K562 (cell line): ENCODE results near the gene SORCS2. TPM values are rescaled to one million over a fixed set of nuclear protein-coding genes. Genes with fewer than 3 reads are reported as not detected.

Experiments used
- ATAC-seq: fragments of 200-7000 bp; cut with Tn5 transposase; 3 replicates; pipeline ENCODE4 v1.9.1; 2020; ENCODE audit warnings: moderate library complexity
- BruUV-seq: library from RNA; stranded (reverse); fragments of 400-500 nt; replicated peaks from 2 replicates; lab custom pipeline; 2021; lab: Mats Ljungman, UMichigan
- CTCF ChIA-PET: fragments of 300-600 bp; formaldehyde crosslinking; extraction: SDS; loops from one replicate; lab custom pipeline; 2021; ENCODE audit warnings: low intra/inter-chr PET ratio; lab: Yijun Ruan, JAX
- POLR2A ChIA-PET: fragments of 300-600, 350-650 bp; sonication (Branson Sonifier 250); formaldehyde crosslinking; extraction: SDS; loops from one replicate; lab custom pipeline; 2021; ENCODE audit warnings: antibody characterized with exemption, inconsistent platforms; lab: Yijun Ruan, JAX
- DNase-seq, 4 experiments: peaks; one replicate each; pipeline versions ENCODE4 v3.0.0 to v3.0.0-alpha.2; 2011 to 2018; ENCODE audit warnings: low spot score in 3 of 4, mixed read lengths in 3 of 4; ENCODE audit errors: extremely low read depth in 1 of 4
- FAIRE-seq: peaks from 2 replicates; lab custom pipeline; 2011; peaks lifted over from hg19 to GRCh38; lab: Jason Lieb, UNC
- H2AFZ ChIP-seq: 2 replicates; pipeline ENCODE4 v1.6.0; 2011; ENCODE audit warnings: low read depth, low read length, control low read depth, inconsistent platforms
- H3K27ac ChIP-seq: fragments of 200-600 bp; 3 replicates; pipeline ENCODE4 v1.8.0; 2011; ENCODE audit warnings: low read depth, mild to moderate bottlenecking, control low read depth, inconsistent platforms, low read length, moderate library complexity, mixed read lengths; ENCODE audit errors: extremely low read depth
- H3K27me3 ChIP-seq, 2 experiments: fragments of 300-600 bp in 1 of 2; 2 replicates in 1 of 2; 3 replicates in 1 of 2; pipeline versions ENCODE4 v1.6.0 to v1.8.0; 2011; ENCODE audit warnings: inconsistent platforms in 2 of 2, low read length in 2 of 2, mild to moderate bottlenecking in 1 of 2, mixed read lengths in 1 of 2, moderate library complexity in 1 of 2; ENCODE audit not compliant: control insufficient read depth in 2 of 2, insufficient read depth in 2 of 2
- H3K36me3 ChIP-seq: fragments of 300-600 bp; 3 replicates; pipeline ENCODE4 v1.8.0; 2011; ENCODE audit warnings: mild to moderate bottlenecking, low read length, inconsistent platforms; ENCODE audit not compliant: control insufficient read depth, insufficient read depth
- H3K4me1 ChIP-seq, 2 experiments: fragments of 200-600 bp in 1 of 2; replicated peaks in 1 of 2; 2 replicates in 1 of 2; 3 replicates in 1 of 2; pipeline versions ENCODE4 v1.5.1 to v1.8.0; 2011; ENCODE audit warnings: inconsistent platforms in 2 of 2, low read length in 2 of 2, mild to moderate bottlenecking in 1 of 2, mixed read lengths in 1 of 2, moderate library complexity in 1 of 2; ENCODE audit not compliant: control insufficient read depth in 2 of 2, insufficient read depth in 2 of 2
- H3K4me2 ChIP-seq: 2 replicates; pipeline ENCODE4 v1.6.1; 2011; ENCODE audit warnings: low read length, control low read depth, inconsistent platforms, mixed read lengths; ENCODE audit not compliant: insufficient read depth
- H3K4me3 ChIP-seq: fragments of 200-600 bp; sonication (generic), shearing (Covaris generic); 2 replicates; pipeline ENCODE4 v1.5.1; 2016; ENCODE audit warnings: control low read depth, inconsistent platforms
- H3K79me2 ChIP-seq: fragments of 200-600 bp; 3 replicates; pipeline ENCODE4 v1.8.0; 2011; ENCODE audit warnings: low read length, inconsistent platforms; ENCODE audit not compliant: control insufficient read depth, insufficient read depth
- H3K9ac ChIP-seq, 2 experiments: 2 replicates each; pipeline versions ENCODE4 v1.6.0 to v1.6.1; 2011; ENCODE audit warnings: low read depth in 2 of 2, low read length in 2 of 2, control low read depth in 1 of 2, inconsistent platforms in 1 of 2, mild to moderate bottlenecking in 1 of 2, mixed read lengths in 1 of 2; ENCODE audit not compliant: insufficient read depth in 1 of 2
- H3K9me1 ChIP-seq: one replicate; pipeline ENCODE4 v1.6.0; 2011; ENCODE audit warnings: inconsistent platforms, mild to moderate bottlenecking, low read length, moderate library complexity; ENCODE audit not compliant: control insufficient read depth, insufficient read depth
- H3K9me3 ChIP-seq: replicated peaks from 2 replicates; pipeline ENCODE4 v1.5.1; 2011; ENCODE audit warnings: low read depth, low read length, inconsistent platforms; ENCODE audit not compliant: control insufficient read depth, insufficient read depth
- H4K20me1 ChIP-seq: replicated peaks from 2 replicates; pipeline ENCODE4 v1.6.1; 2011; ENCODE audit warnings: low read length, inconsistent platforms, mixed read lengths; ENCODE audit not compliant: control insufficient read depth, insufficient read depth
- C11orf30 ChIP-seq: fragments of 450-650 bp; IDR thresholded peaks from 2 replicates; pipeline ENCODE4 v1.6.1; 2016; ENCODE audit warnings: low read depth, mild to moderate bottlenecking
- DPF2 ChIP-seq: fragments of 450-650 bp; IDR thresholded peaks from 2 replicates; pipeline ENCODE4 v1.6.1; 2016
- KDM1A ChIP-seq, 2 experiments: fragments of 450-650 bp; IDR thresholded peaks; 2 replicates each; pipeline ENCODE4 v1.6.1; 2016; ENCODE audit warnings: mild to moderate bottlenecking in 2 of 2
- SETDB1 ChIP-seq: IDR thresholded peaks from one replicate; pipeline ENCODE4 v1.6.1; 2012; ENCODE audit warnings: low read length, control low read depth, inconsistent platforms
- SMARCA5 ChIP-seq: fragments of 450-650 bp; IDR thresholded peaks from 2 replicates; pipeline ENCODE4 v1.6.1; 2016
- SRSF9 ChIP-seq: fragments of 200-400 bp; formaldehyde crosslinking; IDR thresholded peaks from 2 replicates; pipeline ENCODE4 v1.6.1; 2017; ENCODE audit warnings: low read depth, low read length, borderline replicate concordance
- ZNF253 ChIP-seq: fragments of 250-450 bp; sonication (Bioruptor Pico); conservative IDR thresholded peaks from 2 replicates; pipeline ENCODE4 v1.6.1; 2021; ENCODE audit warnings: mild to moderate bottlenecking
- ZNF354B ChIP-seq: fragments of 250-450 bp; sonication (Bioruptor Pico); IDR thresholded peaks from 2 replicates; pipeline ENCODE4 v1.4.0; 2020
- ZNF384 ChIP-seq: IDR thresholded peaks from 2 replicates; pipeline ENCODE4 v1.6.1; 2012; ENCODE audit warnings: low read depth, low read length, improper control_type of control experiment
- WGBS: fragments of 100-300 bp; shearing (Covaris generic); methylation state at CpG from one replicate; pipeline ENCODE4 v1.1.6; 2016; ENCODE audit warnings: low coverage, mixed read lengths; ENCODE audit not compliant: insufficient coverage; ENCODE audit errors: missing lambda C conversion rate; 5-methylcytosine and 5-hydroxymethylcytosine counted together
- in situ Hi-C: fragments of 300-500 bp; cut with MboI; formaldehyde crosslinking; loops from 4 replicates; pipeline ENCODE4 v1.15.0; 2018; ENCODE audit warnings: inconsistent platforms, mixed read lengths
- intact Hi-C: fragments of 100-400 bp; cut with micrococcal nuclease; formaldehyde crosslinking; loops from 2 replicates; pipeline ENCODE4 v1.14.2; 2022
- polyA plus RNA-seq, 8 experiments: library from polyadenylated mRNA; depleted of rRNA in 4 of 8; stranded (reverse) in 5 of 8; unstranded in 3 of 8; fragments of >200 nt; fragmentation: Nextera tagmentation in 2 of 8; fragmentation: Illumina TruSeq in 1 of 8; extraction: Ambion mirVana in 2 of 8; extraction: Trizol in 1 of 8; gene quantifications; 2 replicates each; pipeline versions ENCODE4 v1.2.1 to v1.2.3, GENCODE V29; 2011 to 2014; ENCODE audit warnings: inconsistent platforms in 1 of 8, missing spikeins in 1 of 8
- total RNA-seq, 7 experiments: library from RNA; depleted of rRNA in 6 of 7; stranded (reverse); fragments of >200 nt in 6 of 7; fragmentation: Illumina TruSeq in 2 of 7; extraction: Trizol in 2 of 7; gene quantifications; 2 replicates each; pipeline versions ENCODE4 v1.2.1 to v1.2.3, GENCODE V29; 2011 to 2021; ENCODE audit warnings: low replicate concordance in 1 of 7
- TF ChIP-seq, protein P1 (sequence below), 2 experiments: fragments of 450-650 bp in 1 of 2; sonication (generic) in 1 of 2; formaldehyde crosslinking in 1 of 2; IDR thresholded peaks; 2 replicates each; pipeline versions ENCODE4 v1.7.1 to v1.9.0; 2016 to 2022; ENCODE audit warnings: inconsistent platforms in 1 of 2, mild to moderate bottlenecking in 1 of 2, missing genetic modification reagents in 1 of 2
- TF ChIP-seq, protein P2 (sequence below), 2 experiments: IDR thresholded peaks in 1 of 2; conservative IDR thresholded peaks in 1 of 2; 2 replicates each; pipeline ENCODE4 v1.6.1; 2016; ENCODE audit warnings: low read depth in 2 of 2, mild to moderate bottlenecking in 1 of 2, missing compliant biosample characterization in 1 of 2, missing genetic modification characterization in 1 of 2, moderate library complexity in 1 of 2

The SORCS2 gene
- total and polyA plus RNA-seq, 9 of the 15 experiments (the other 6 are each of a cell fraction or from before 2014, with no cell fraction given), result not detected

DNA sequence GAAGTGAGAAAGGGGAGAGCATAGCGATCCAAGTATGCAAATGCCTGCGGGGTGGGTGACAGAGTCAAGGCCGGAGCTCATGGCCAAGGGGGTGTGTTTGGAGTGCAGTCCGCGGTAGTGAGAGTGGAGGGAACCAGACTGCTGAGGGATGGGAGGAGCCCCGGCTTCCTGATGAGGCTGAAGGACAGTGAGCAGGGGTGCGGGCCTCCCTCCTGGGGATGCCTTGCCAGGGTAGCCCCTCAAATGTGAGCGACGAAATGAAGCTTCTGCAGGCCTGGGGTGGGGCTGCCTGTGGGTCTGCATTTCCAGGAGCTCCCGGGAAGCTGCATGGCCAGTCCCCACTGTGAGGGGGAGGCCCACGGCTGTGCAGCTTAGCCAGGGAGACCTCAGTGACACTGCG, 197.4 kb downstream of the SORCS2 start:
- no peak overlapping the region for H3K4me3 ChIP-seq
- H3K9me1 ChIP-seq, result no peaks in the 10 kb centered on the region
- in situ Hi-C loops (no loop called here), intact Hi-C loops (no loop called here)
- no peak for DNase-seq
- BruUV-seq, result no TSS peak
- H3K36me3 ChIP-seq, result no peaks in the 10 kb centered on the region
- no peaks in the 10 kb centered on the region for H3K79me2 ChIP-seq
- FAIRE-seq, result no peak
- H2AFZ ChIP-seq, result no peak overlapping the region
- no peak overlapping the region for H3K9ac ChIP-seq
- 0 out of 2 replicates have a peak, but pooled peaks cover 2% of the 10 kb centered on the region for H3K9me3 ChIP-seq
- CTCF ChIA-PET, result no interaction called here
- H3K27me3 ChIP-seq, result peaks cover 10 to 42% of the 10 kb centered on the region in 2 experiments; a peak in 4 of 5 replicates
- ATAC-seq, result no peak
- no peak overlapping the region for H3K4me2 ChIP-seq
- 0 out of 2 replicates have a peak, but pooled peaks cover 5% of the 10 kb centered on the region for H4K20me1 ChIP-seq
- POLR2A ChIA-PET, result no interaction called here
- 0% methylated on average over 10 of the region's 12 CpGs for WGBS
- H3K27ac ChIP-seq, result no peak overlapping the region
- H3K4me1 ChIP-seq, result no peaks in the 10 kb centered on the region; a peak in 1 of 5 replicates
- no peak for TF ChIP-seq C11orf30
- TF ChIP-seq ZNF384, result no peak
- no peak for TF ChIP-seq KDM1A (IDR thresholded peaks at IDR 0.05)
- TF ChIP-seq, protein P1, sequence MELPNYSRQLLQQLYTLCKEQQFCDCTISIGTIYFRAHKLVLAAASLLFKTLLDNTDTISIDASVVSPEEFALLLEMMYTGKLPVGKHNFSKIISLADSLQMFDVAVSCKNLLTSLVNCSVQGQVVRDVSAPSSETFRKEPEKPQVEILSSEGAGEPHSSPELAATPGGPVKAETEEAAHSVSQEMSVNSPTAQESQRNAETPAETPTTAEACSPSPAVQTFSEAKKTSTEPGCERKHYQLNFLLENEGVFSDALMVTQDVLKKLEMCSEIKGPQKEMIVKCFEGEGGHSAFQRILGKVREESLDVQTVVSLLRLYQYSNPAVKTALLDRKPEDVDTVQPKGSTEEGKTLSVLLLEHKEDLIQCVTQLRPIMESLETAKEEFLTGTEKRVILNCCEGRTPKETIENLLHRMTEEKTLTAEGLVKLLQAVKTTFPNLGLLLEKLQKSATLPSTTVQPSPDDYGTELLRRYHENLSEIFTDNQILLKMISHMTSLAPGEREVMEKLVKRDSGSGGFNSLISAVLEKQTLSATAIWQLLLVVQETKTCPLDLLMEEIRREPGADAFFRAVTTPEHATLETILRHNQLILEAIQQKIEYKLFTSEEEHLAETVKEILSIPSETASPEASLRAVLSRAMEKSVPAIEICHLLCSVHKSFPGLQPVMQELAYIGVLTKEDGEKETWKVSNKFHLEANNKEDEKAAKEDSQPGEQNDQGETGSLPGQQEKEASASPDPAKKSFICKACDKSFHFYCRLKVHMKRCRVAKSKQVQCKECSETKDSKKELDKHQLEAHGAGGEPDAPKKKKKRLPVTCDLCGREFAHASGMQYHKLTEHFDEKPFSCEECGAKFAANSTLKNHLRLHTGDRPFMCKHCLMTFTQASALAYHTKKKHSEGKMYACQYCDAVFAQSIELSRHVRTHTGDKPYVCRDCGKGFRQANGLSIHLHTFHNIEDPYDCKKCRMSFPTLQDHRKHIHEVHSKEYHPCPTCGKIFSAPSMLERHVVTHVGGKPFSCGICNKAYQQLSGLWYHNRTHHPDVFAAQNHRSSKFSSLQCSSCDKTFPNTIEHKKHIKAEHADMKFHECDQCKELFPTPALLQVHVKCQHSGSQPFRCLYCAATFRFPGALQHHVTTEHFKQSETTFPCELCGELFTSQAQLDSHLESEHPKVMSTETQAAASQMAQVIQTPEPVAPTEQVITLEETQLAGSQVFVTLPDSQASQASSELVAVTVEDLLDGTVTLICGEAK (IDR thresholded peaks at IDR 0.05), result no peak
- TF ChIP-seq, protein P1 (CRISPR knock-in tag; IDR thresholded peaks at IDR 0.05), result no peak
- TF ChIP-seq, protein P2, sequence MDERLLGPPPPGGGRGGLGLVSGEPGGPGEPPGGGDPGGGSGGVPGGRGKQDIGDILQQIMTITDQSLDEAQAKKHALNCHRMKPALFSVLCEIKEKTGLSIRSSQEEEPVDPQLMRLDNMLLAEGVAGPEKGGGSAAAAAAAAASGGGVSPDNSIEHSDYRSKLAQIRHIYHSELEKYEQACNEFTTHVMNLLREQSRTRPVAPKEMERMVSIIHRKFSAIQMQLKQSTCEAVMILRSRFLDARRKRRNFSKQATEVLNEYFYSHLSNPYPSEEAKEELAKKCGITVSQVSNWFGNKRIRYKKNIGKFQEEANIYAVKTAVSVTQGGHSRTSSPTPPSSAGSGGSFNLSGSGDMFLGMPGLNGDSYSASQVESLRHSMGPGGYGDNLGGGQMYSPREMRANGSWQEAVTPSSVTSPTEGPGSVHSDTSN (CRISPR knock-in tag; IDR thresholded peaks at IDR 0.05; ENCODE audit: low read depth), result no peak
- TF ChIP-seq, protein P2 (tag; conservative IDR thresholded peaks at IDR 0.05; ENCODE audit: low read depth), result no peak
- TF ChIP-seq ZNF354B (CRISPR knock-in tag), result no peak
- no peak for TF ChIP-seq SRSF9
- no peak for TF ChIP-seq ZNF253 (CRISPR knock-in tag)
- TF ChIP-seq SETDB1, result no peak
- TF ChIP-seq SMARCA5, result no peak
- TF ChIP-seq DPF2, result no peak
